CD4-positive, alpha-beta T cell treated with Interleukin-12 subunit alpha and Interleukin-12 subunit beta, for 1 hour (primary cell): ENCODE data around the gene KRT33A.

ENCODE experiments used
- DNase-seq: peaks from one replicate; pipeline ENCODE4 v3.0.0-alpha.2; 2020

Gene KRT33A

GRCh38 chr17:41301204-41301790, 49.3 kb downstream of the KRT33A start:
- no peak for DNase-seq

DNA sequence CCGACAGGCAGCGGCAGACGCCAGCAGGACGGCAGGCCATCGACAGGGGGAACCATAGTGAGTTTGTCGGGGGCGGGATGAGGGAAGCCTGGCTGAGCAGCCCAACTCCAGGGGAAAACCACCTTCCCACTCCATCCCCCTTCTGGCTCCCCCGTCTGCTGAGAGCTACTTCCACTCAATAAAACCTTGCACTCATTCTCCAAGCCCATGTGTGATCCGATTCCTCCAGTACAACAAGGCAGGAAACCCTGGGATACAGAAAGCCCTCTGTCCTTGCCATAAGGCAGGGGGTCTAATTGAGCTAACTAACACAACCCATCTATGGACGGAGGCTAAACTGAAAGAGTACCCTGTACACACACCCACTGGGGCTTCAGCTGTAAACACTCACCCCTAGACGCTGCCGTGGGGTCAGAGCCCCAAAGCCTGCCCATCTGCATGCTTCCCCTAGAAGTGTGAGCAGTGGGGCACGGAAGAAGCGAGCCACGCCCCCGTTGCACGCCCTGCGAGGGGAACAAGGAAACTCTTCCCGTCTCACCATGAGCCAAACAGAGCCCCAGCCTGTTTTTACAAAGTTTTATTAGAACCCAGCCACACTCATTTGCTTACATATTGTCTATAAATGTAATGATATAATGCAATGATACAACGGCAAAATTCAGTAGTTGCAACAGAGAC, 52.0 kb downstream of the KRT33A start:
- no peak for DNase-seq

DNA sequence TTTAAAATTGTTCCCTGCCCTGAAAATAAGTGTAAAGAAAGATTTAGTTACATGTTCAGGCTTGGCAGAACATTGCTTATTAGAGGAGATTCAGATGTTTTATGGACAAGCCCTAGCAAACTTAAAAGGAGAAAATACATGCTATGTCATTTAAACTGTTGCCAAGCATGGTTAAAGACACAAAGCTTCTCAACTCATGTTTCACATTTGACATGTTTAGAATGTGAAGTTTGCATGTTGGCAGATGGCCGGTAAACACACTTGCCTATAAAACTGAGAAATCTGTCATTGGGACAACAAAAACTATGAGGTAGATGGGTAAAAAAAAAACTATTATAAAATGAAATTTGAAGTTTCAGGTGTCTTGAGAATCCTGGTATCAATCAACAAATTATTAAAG, 53.8 kb downstream of the KRT33A start:
- no peak for DNase-seq
